CD8-positive, alpha-beta memory T cell (primary cell): ENCODE results near the gene CGRRF1. TPM values are rescaled to one million over a fixed set of nuclear protein-coding genes. Genes with fewer than 3 reads are reported as not detected.

Experiments used
- CTCF ChIA-PET: fragments of 350-600 bp; sonication (Branson Sonifier 250); formaldehyde crosslinking; loops from one replicate; lab custom pipeline; 2021; ENCODE audit warnings: antibody characterized with exemption; lab: Charles Lee
- POLR2A ChIA-PET: fragments of 350-600 bp; sonication (Branson Sonifier 250); formaldehyde crosslinking; loops from one replicate; lab custom pipeline; 2021; ENCODE audit warnings: antibody characterized with exemption; lab: Charles Lee
- DNase-seq, 5 donors: peaks; one replicate each; pipeline versions ENCODE4 v3.0.0 to v3.0.0-alpha.2; 2020 to 2022; ENCODE audit warnings: mixed read lengths in 1 of 5
- H3K27ac ChIP-seq: one replicate; pipeline ENCODE4 v1.7.0; 2013; ENCODE audit warnings: low read depth, mild to moderate bottlenecking, low read length, moderate library complexity
- H3K27me3 ChIP-seq: 2 replicates; pipeline ENCODE4 v1.7.0; 2013; ENCODE audit warnings: low read length, mild to moderate bottlenecking; ENCODE audit not compliant: insufficient read depth, poor library complexity, severe bottlenecking
- H3K36me3 ChIP-seq: 2 replicates; pipeline ENCODE4 v1.7.0; 2013; ENCODE audit warnings: mild to moderate bottlenecking, low read length, moderate library complexity; ENCODE audit not compliant: insufficient read depth
- H3K4me1 ChIP-seq: 2 replicates; pipeline ENCODE4 v1.7.0; 2013; ENCODE audit warnings: mild to moderate bottlenecking, low read length, moderate library complexity; ENCODE audit not compliant: insufficient read depth
- H3K4me3 ChIP-seq: 2 replicates; pipeline ENCODE4 v1.7.0; 2013; ENCODE audit warnings: mild to moderate bottlenecking, low read length
- H3K9me3 ChIP-seq: 2 replicates; pipeline ENCODE4 v1.7.0; 2013; ENCODE audit warnings: mild to moderate bottlenecking, low read length
- H3K27ac Mint-ChIP-seq, 8 donors: one replicate each; pipeline ENCODE4 v1.8.0; 2020 to 2021; ENCODE audit warnings: mixed read lengths in 8 of 8, mild to moderate bottlenecking in 6 of 8, inconsistent platforms in 3 of 8, moderate library complexity in 3 of 8
- H3K27me3 Mint-ChIP-seq, 2 donors: one replicate each; pipeline ENCODE4 v1.8.0; 2020 to 2021; ENCODE audit warnings: mixed read lengths in 2 of 2, mild to moderate bottlenecking in 1 of 2, moderate library complexity in 1 of 2
- H3K36me3 Mint-ChIP-seq, 3 donors: one replicate each; pipeline ENCODE4 v1.8.0; 2020 to 2021; ENCODE audit warnings: mixed read lengths in 3 of 3, inconsistent platforms in 1 of 3, mild to moderate bottlenecking in 1 of 3
- H3K4me1 Mint-ChIP-seq, 3 donors: one replicate each; pipeline ENCODE4 v1.8.0; 2020 to 2021; ENCODE audit warnings: mixed read lengths in 3 of 3, inconsistent platforms in 1 of 3, mild to moderate bottlenecking in 1 of 3
- H3K4me3 Mint-ChIP-seq, 7 donors: one replicate each; pipeline ENCODE4 v1.8.0; 2020 to 2021; ENCODE audit warnings: mixed read lengths in 7 of 7, mild to moderate bottlenecking in 6 of 7, moderate library complexity in 4 of 7, inconsistent platforms in 2 of 7
- H3K9me3 Mint-ChIP-seq, 5 donors: one replicate each; pipeline ENCODE4 v1.8.0; 2020 to 2022; ENCODE audit warnings: mixed read lengths in 5 of 5, mild to moderate bottlenecking in 3 of 5, moderate library complexity in 2 of 5, inconsistent platforms in 1 of 5
- polyA plus RNA-seq: library from polyadenylated mRNA; unstranded; fragments of 300-500 nt; fragmentation: Illumina TruSeq; gene quantifications from one replicate; pipeline ENCODE4 v1.2.3, GENCODE V29; 2021
- total RNA-seq, 2 experiments: library from RNA; stranded (reverse); gene quantifications; one replicate each; pipeline ENCODE4 v1.2.3, GENCODE V29; 2021

CGRRF1 gene
- total and polyA plus RNA-seq, 3 experiments from 2014 or later, result 13.3 to 27.3 (median 15.3) TPM

DNA sequence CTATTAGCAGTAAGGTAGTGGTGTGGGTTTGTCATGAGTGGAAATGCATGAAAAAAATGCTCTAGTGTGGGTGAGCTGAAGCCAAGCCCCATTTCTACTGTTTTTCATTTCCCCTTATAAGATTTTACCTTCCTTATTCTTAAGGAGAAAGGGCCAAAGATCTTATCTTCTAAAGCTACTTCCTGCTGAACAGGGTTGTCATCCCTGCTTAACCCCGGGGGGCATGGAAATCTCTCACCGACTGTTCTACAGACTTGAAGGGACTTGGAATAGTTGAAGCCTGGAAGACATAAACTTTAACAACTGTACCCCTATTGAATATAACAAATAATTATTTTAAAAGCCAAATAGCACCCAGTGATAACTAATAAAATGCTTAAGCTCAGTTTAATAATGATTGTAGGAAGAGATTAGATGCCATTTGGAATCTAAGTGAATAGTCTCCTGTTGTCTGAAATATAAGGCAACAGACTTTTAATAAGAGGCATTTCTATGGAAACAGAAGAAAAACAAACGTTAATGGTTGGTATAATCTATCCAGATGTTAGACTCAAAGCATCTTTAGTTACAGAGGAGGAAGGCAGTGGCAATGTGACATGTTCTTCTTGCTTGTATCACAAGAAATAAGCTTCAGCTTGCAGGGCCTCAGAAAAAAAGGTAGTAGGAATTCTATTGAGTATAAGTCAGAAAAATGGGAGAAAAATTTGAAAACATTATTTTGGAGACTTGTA, 19.1 kb upstream of the CGRRF1 start:
- H3K4me3 ChIP-seq, result peak overlapping the region; percentile 69
- Mint-ChIP-seq H3K4me1 (peaks cover 29 to 53% (median 40%) of the 10 kb centered on the region in 3 donors), H3K27ac (peak overlapping the region; percentile 11 to 96 (median 59)), H3K4me3 (peak overlapping the region in 5 of 7 donors; percentile 15 to 94 (median 39)), H3K9me3 (peaks cover 0 to 5% (median 0%) of the 10 kb centered on the region in 5 donors), H3K36me3 (peaks cover 0 to 11% (median 0%) of the 10 kb centered on the region in 3 donors), H3K27me3 (peaks cover 0 to 7% of the 10 kb centered on the region in 2 donors)
- ChIA-PET POLR2A (no interaction called here), CTCF (interaction anchor here (4.3 kb wide), 1 partner anchor 18 kb away, joined by 44 read pairs; the partner anchor contains the start of gene CGRRF1)
- no peaks in the 10 kb centered on the region for H3K27me3 ChIP-seq
- no peaks in the 10 kb centered on the region for H3K36me3 ChIP-seq
- DNase-seq, result no peak
- H3K9me3 ChIP-seq, result no peaks in the 10 kb centered on the region
- H3K4me1 ChIP-seq, result peaks cover 32% of the 10 kb centered on the region
- H3K27ac ChIP-seq, result no peak overlapping the region

DNA sequence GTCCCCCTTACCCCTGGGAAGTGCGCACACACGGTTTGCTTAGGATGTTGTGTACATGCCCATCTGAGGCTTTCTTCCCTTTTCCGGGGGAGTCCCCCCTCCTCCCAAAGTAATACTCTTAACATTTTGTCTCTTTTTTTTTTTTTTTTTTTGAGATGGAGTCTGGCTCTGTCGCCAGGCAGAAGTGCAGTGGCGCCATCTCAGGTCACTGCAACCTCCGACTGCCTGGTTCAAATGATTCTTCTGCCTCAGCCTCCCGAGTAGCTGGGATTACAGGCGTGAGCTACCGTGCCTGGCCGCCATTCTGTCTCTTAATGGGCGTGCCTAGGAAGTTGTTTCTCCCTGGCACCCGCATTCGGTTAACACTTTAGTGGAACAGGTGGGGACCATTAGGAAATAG, 16.4 kb upstream of the CGRRF1 start:
- Histone ChIP-seq H3K4me3 (no peak overlapping the region), H3K9me3 (no peaks in the 10 kb centered on the region), H3K4me1 (peaks cover 14% of the 10 kb centered on the region), H3K36me3 (no peaks in the 10 kb centered on the region), H3K27me3 (no peaks in the 10 kb centered on the region), H3K27ac (no peak overlapping the region)
- Mint-ChIP-seq H3K9me3 (peaks cover 0 to 5% (median 0%) of the 10 kb centered on the region in 5 donors), H3K4me3 (peak overlapping the region in 1 of 7 donors; percentile 45), H3K27me3 (peaks cover 9 to 10% of the 10 kb centered on the region in 2 donors), H3K36me3 (peaks cover 0 to 7% (median 5%) of the 10 kb centered on the region in 3 donors), H3K27ac (peak overlapping the region in 2 of 8 donors; percentile 60 to 78), H3K4me1 (peaks cover 10 to 30% (median 14%) of the 10 kb centered on the region in 3 donors)
- no peak for DNase-seq
- ChIA-PET CTCF (interaction anchor here (3.5 kb wide), 1 partner anchor 16 kb away, joined by 12 read pairs; the partner anchor contains the start of gene CGRRF1), POLR2A (no interaction called here)

DNA sequence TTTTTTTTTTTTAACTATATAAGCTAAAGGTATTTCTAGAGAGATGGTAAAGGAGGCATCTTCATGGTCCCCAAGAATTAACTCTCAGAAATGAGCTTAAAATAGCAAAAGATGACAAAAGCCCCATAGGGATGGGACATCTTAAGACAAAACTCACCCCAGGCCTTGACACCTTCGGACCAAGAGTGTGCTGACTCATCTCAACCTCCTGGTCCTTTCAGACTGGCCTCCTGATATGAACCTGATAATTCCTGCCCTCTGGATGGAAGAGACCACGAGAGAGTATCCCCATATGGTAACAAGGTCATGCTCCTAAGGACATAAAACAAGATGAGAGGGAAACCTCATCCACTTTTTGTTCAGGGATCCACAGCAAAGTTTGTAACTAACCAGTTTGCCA, 12.5 kb upstream of the CGRRF1 start:
- Mint-ChIP-seq H3K4me1 (peaks cover 0 to 6% (median 0%) of the 10 kb centered on the region in 3 donors), H3K9me3 (no peaks in the 10 kb centered on the region), H3K4me3 (no peak overlapping the region), H3K27me3 (peaks cover 14 to 37% of the 10 kb centered on the region in 2 donors), H3K36me3 (peaks cover 0 to 6% (median 0%) of the 10 kb centered on the region in 3 donors), H3K27ac (no peak overlapping the region)
- no peak for DNase-seq
- H3K4me3 ChIP-seq, result no peak overlapping the region
- ChIA-PET POLR2A (interaction anchor here (1.2 kb wide), 1 partner anchor 9 kb away, joined by 7 read pairs; the partner anchor contains the start of gene GMFB), CTCF (no interaction called here)
- H3K27me3 ChIP-seq, result no peaks in the 10 kb centered on the region
- no peaks in the 10 kb centered on the region for H3K36me3 ChIP-seq
- H3K27ac ChIP-seq, result no peak overlapping the region
- H3K4me1 ChIP-seq, result no peaks in the 10 kb centered on the region
- no peaks in the 10 kb centered on the region for H3K9me3 ChIP-seq

DNA sequence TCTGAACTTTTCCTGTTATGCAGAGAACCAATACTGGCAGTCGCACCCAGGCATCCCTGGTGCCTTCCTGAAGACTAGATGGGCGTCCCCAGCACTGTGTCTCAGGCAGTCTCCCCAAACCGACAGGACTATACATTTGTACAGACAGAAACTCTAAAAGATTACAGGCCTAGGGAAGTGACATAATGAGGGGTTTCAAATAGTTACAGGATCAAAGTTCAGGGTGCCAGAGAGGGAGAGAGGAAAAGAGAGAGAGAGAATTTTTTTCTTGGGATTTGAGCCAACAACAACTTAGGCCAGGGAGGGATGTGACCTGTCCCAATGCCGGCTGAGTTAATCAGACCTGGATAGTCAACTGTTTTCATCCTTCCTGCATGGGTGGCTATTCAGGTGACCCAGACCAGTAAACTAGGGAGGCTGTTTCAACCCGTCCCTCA, 11.6 kb upstream of the CGRRF1 start:
- Mint-ChIP-seq H3K36me3 (peaks cover 0 to 6% (median 0%) of the 10 kb centered on the region in 3 donors), H3K27me3 (peaks cover 14 to 42% of the 10 kb centered on the region in 2 donors), H3K4me1 (peaks cover 0 to 3% (median 0%) of the 10 kb centered on the region in 3 donors), H3K4me3 (no peak overlapping the region), H3K9me3 (no peaks in the 10 kb centered on the region), H3K27ac (no peak overlapping the region)
- Histone ChIP-seq H3K9me3 (no peaks in the 10 kb centered on the region), H3K27ac (no peak overlapping the region), H3K27me3 (no peaks in the 10 kb centered on the region), H3K36me3 (no peaks in the 10 kb centered on the region), H3K4me3 (no peak overlapping the region), H3K4me1 (no peaks in the 10 kb centered on the region)
- no peak for DNase-seq
- CTCF ChIA-PET, result no interaction called here
- POLR2A ChIA-PET, result no interaction called here

DNA sequence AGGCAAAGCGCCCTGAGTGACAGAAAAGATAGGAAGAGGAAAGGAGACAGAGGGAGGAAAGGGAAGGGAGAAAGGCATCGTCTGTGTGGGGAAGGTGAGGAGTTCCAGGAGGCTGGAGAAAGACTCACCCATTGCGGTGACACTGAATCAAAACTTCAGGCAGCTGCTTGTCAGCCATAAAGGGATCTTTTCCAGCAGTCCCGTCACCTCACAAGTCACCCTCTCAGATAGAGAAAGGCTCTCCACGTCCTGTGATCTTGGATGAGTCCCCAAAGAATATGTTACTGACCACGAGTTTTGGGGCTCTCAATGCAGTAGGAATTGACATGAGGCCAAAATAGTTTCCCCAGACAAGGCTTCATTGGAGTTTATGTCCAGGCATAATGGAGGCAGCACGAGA, 11.1 kb upstream of the CGRRF1 start:
- Mint-ChIP-seq H3K4me1 (peaks cover 0 to 3% (median 0%) of the 10 kb centered on the region in 3 donors), H3K9me3 (no peaks in the 10 kb centered on the region), H3K27me3 (peaks cover 14 to 42% of the 10 kb centered on the region in 2 donors), H3K27ac (no peak overlapping the region), H3K36me3 (peaks cover 0 to 6% (median 0%) of the 10 kb centered on the region in 3 donors), H3K4me3 (no peak overlapping the region)
- ChIA-PET CTCF (no interaction called here), POLR2A (no interaction called here)
- DNase-seq, result no peak
- no peaks in the 10 kb centered on the region for H3K4me1 ChIP-seq
- no peaks in the 10 kb centered on the region for H3K36me3 ChIP-seq
- H3K4me3 ChIP-seq, result no peak overlapping the region
- no peak overlapping the region for H3K27ac ChIP-seq
- H3K27me3 ChIP-seq, result no peaks in the 10 kb centered on the region
- H3K9me3 ChIP-seq, result no peaks in the 10 kb centered on the region

DNA sequence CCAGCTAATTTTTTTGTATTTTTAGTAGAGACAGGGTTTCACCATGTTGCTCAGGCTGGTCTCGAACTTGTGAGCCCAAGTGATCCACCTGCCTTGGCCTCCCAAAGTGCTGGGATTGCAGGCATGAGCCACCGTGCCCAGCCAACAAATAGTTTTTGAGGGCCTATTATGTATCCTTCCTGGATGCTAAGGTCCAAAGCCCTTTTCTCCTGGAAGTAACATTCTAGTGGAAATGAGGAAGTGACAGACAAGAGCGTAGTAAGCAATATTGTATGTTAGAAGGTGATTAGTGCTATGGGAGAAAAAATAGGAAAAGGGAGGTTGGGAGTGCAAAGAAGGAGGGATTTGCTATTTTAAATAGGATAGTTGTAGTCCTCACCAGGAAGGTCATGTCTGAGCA, 9.0 kb upstream of the CGRRF1 start:
- Histone ChIP-seq H3K36me3 (no peaks in the 10 kb centered on the region), H3K9me3 (no peaks in the 10 kb centered on the region), H3K4me1 (no peaks in the 10 kb centered on the region), H3K27ac (no peak overlapping the region), H3K27me3 (no peaks in the 10 kb centered on the region), H3K4me3 (no peak overlapping the region)
- Mint-ChIP-seq H3K27ac (no peak overlapping the region), H3K36me3 (peaks cover 0 to 6% (median 0%) of the 10 kb centered on the region in 3 donors), H3K27me3 (peaks cover 14 to 42% of the 10 kb centered on the region in 2 donors), H3K4me3 (no peak overlapping the region), H3K9me3 (no peaks in the 10 kb centered on the region), H3K4me1 (peaks cover 0 to 3% (median 0%) of the 10 kb centered on the region in 3 donors)
- POLR2A ChIA-PET, result no interaction called here
- no peak for DNase-seq
- CTCF ChIA-PET, result interaction anchor here (1.0 to 1.6 kb wide), 2 partner anchors 8 to 13 kb away, joined by 3 to 4 read pairs; no protein-coding TSS in a partner anchor

DNA sequence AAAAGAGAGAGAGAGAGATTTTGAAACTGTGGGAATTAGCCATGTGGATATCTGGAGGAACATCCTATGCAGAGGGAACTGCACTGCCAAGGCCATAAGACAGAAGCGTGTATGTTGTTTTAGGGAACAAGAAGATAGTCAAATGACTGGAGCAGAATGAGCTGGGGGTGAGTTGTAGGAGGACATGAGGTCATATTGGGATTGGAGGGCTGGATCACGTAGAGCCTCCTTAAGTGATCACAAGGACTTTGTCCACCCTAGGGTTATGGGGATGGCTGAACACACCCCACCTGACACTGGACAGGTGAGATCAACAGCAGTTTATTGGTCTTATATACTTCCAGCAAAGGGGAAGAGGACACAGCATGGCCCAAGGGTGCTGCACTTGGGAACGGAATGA, 8.2 kb upstream of the CGRRF1 start:
- Mint-ChIP-seq H3K4me1 (no peaks in the 10 kb centered on the region), H3K4me3 (no peak overlapping the region), H3K27me3 (peaks cover 14 to 42% of the 10 kb centered on the region in 2 donors), H3K9me3 (no peaks in the 10 kb centered on the region), H3K36me3 (peaks cover 0 to 6% (median 0%) of the 10 kb centered on the region in 3 donors), H3K27ac (no peak overlapping the region)
- no peak overlapping the region for H3K27ac ChIP-seq
- H3K27me3 ChIP-seq, result no peaks in the 10 kb centered on the region
- no peaks in the 10 kb centered on the region for H3K9me3 ChIP-seq
- no peaks in the 10 kb centered on the region for H3K4me1 ChIP-seq
- ChIA-PET POLR2A (interaction anchor here (0.7 kb wide), 1 partner anchor 1560 kb away, joined by 7 read pairs; no protein-coding TSS in a partner anchor), CTCF (interaction anchor here (1.6 kb wide), 1 partner anchor 13 kb away, joined by 4 read pairs; no protein-coding TSS in a partner anchor)
- no peak for DNase-seq
- H3K4me3 ChIP-seq, result no peak overlapping the region
- no peaks in the 10 kb centered on the region for H3K36me3 ChIP-seq

DNA sequence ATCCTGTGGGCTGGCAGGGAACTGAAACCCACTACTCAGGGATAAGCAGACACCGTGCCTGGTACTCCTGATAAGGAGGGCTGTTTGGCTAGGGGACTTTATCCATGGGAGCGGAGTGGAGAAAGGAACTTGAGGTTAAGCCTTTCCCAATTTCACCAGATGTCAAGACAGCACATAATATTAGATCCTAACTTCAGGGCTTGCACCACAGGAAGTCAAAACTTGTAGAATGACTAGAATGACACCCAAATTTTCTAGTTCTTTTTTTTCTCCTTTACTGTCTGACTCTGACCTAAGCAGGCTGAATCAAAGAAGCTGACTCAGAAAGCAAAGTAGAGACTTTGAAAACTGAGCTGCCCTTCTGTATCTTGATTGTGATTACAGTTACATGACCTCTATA, 7.1 kb upstream of the CGRRF1 start:
- peaks cover 0 to 6% (median 0%) of the 10 kb centered on the region in 3 donors for H3K36me3 Mint-ChIP-seq

More for the DNA sequence above, 7.1 kb upstream of the CGRRF1 start:
- H3K4me1 Mint-ChIP-seq, result no peaks in the 10 kb centered on the region
- H3K9me3 Mint-ChIP-seq, result no peaks in the 10 kb centered on the region
- Histone ChIP-seq H3K36me3 (no peaks in the 10 kb centered on the region), H3K27me3 (no peaks in the 10 kb centered on the region), H3K4me1 (no peaks in the 10 kb centered on the region), H3K27ac (no peak overlapping the region), H3K4me3 (no peak overlapping the region), H3K9me3 (no peaks in the 10 kb centered on the region)
- ChIA-PET POLR2A (no interaction called here), CTCF (no interaction called here)
- no peak overlapping the region for H3K4me3 Mint-ChIP-seq
- H3K27me3 Mint-ChIP-seq, result peaks cover 14 to 37% of the 10 kb centered on the region in 2 donors
- H3K27ac Mint-ChIP-seq, result no peak overlapping the region
- DNase-seq, result no peak
